GM18861 (cell line): Measurements from ENCODE around the gene XPR1.
A peak's percentile ranks its signal among the peaks of the same experiment; 100 is the strongest.
"Not testable (repeated sequence)": the region's sequence is repeated elsewhere in the genome, so short reads cannot be mapped to it uniquely, and the experiment has no call there.

Source experiments
- ATAC-seq: cut with Tn5 transposase; IDR thresholded peaks from one replicate; pipeline ENCODE4 v1.9.1; 2021; ENCODE audit not compliant: unreplicated experiment

XPR1 gene

GRCh38 chr1:180778782-180779398, 147.1 kb downstream of the XPR1 start:
- no peak for ATAC-seq

GRCh38 chr1:180779584-180779983, 147.8 kb downstream of the XPR1 start:
- no peak for ATAC-seq

GRCh38 chr1:180781718-180782117, 149.9 kb downstream of the XPR1 start:
- ATAC-seq, result no peak

- ATAC-seq, result no peak
These were observed 153.5 kb downstream of the XPR1 start for GRCh38 chr1:180785291-180785690.

GRCh38 chr1:180785887-180786286, 154.1 kb downstream of the XPR1 start:
- no peak for ATAC-seq

GRCh38 chr1:180786624-180787023, 154.8 kb downstream of the XPR1 start:
- no peak for ATAC-seq

GRCh38 chr1:180787628-180788307, 155.9 kb downstream of the XPR1 start:
- ATAC-seq, result no peak

GRCh38 chr1:180789460-180789859, 157.6 kb downstream of the XPR1 start:
- ATAC-seq, result no peak

GRCh38 chr1:180791152-180791551, 159.3 kb downstream of the XPR1 start:
- ATAC-seq, result not testable (repeated sequence)

- peak; percentile 52 for ATAC-seq
These were observed 160.0 kb downstream of the XPR1 start for GRCh38 chr1:180791806-180792205.

GRCh38 chr1:180793451-180793850, 161.6 kb downstream of the XPR1 start:
- ATAC-seq, result no peak

- ATAC-seq, result no peak
These were observed 165.2 kb downstream of the XPR1 start for GRCh38 chr1:180796897-180797640.

- no peak for ATAC-seq
These were observed 169.1 kb downstream of the XPR1 start for GRCh38 chr1:180800945-180801344.

GRCh38 chr1:180802813-180803212, 171.0 kb downstream of the XPR1 start:
- ATAC-seq, result no peak

- ATAC-seq, result peak; percentile 63
These were observed 173.5 kb downstream of the XPR1 start for GRCh38 chr1:180805316-180805715.

GRCh38 chr1:180811298-180811697, 179.5 kb downstream of the XPR1 start:
- no peak for ATAC-seq

GRCh38 chr1:180811886-180812285, 180.1 kb downstream of the XPR1 start:
- no peak for ATAC-seq

GRCh38 chr1:180814258-180814657, 182.4 kb downstream of the XPR1 start:
- no peak for ATAC-seq

GRCh38 chr1:180815188-180815587, 183.4 kb downstream of the XPR1 start:
- ATAC-seq, result no peak

- no peak for ATAC-seq
These were observed 184.3 kb downstream of the XPR1 start for GRCh38 chr1:180816132-180816531.

- no peak for ATAC-seq
These were observed 190.1 kb downstream of the XPR1 start for GRCh38 chr1:180821970-180822369.

GRCh38 chr1:180831507-180831906, 199.7 kb downstream of the XPR1 start:
- not testable (repeated sequence) for ATAC-seq
